Transverse colon (tissue), 4 donors: Measurements from ENCODE around the gene MAPK14. TPM values are rescaled to one million over a fixed set of nuclear protein-coding genes. Genes with fewer than 3 reads are reported as not detected.
A peak's percentile ranks its signal among the peaks of the same experiment; 100 is the strongest.

Source experiments
- DNase-seq: peaks from one replicate; pipeline ENCODE4 v3.0.0-alpha.2; 2019
- H3K27ac ChIP-seq, 4 donors: fragments of 200-600 bp; sonication (generic); 2 replicates each; pipeline ENCODE4 v1.5.1; 2016 to 2018; ENCODE audit warnings: inconsistent platforms in 4 of 4
- H3K27me3 ChIP-seq: fragments of 200-600 bp; sonication (generic); 2 replicates; pipeline ENCODE4 v1.5.1; 2017; ENCODE audit warnings: inconsistent platforms
- H3K36me3 ChIP-seq, 4 donors: fragments of 200-600 bp; sonication (generic); 2 replicates each; pipeline ENCODE4 v1.5.1; 2017 to 2019; ENCODE audit warnings: inconsistent platforms in 4 of 4
- H3K4me1 ChIP-seq, 4 donors: fragments of 200-600 bp; sonication (generic); 2 replicates each; pipeline ENCODE4 v1.5.1; 2017 to 2020; ENCODE audit warnings: inconsistent platforms in 4 of 4
- H3K4me3 ChIP-seq, 4 donors: fragments of 200-600 bp; sonication (generic); 1 replicate in 1 of 4; 2 replicates in 3 of 4; pipeline versions ENCODE4 v1.5.1 to v1.6.1; 2017 to 2019; ENCODE audit warnings: inconsistent platforms in 4 of 4
- H3K9me3 ChIP-seq, 2 donors: fragments of 200-600 bp; sonication (generic); 2 replicates each; pipeline ENCODE4 v1.5.1; 2017 to 2019; ENCODE audit warnings: inconsistent platforms in 2 of 2
- EP300 ChIP-seq: sonication (generic); formaldehyde crosslinking; IDR thresholded peaks from one replicate; pipeline ENCODE4 v1.6.1; 2017; ENCODE audit warnings: antibody characterized with exemption, low read depth
- POLR2A ChIP-seq: fragments of 450-650 bp; IDR thresholded peaks from one replicate; pipeline ENCODE4 v1.6.1; 2016; ENCODE audit warnings: antibody characterized with exemption, mild to moderate bottlenecking, moderate library complexity
- POLR2AphosphoS5 ChIP-seq, 3 donors: sonication (generic); formaldehyde crosslinking; IDR thresholded peaks; one replicate each; pipeline ENCODE4 v1.6.1; 2016; ENCODE audit warnings: antibody characterized with exemption in 3 of 3
- WGBS, 2 donors: methylation state at CpG; one replicate each; pipeline ENCODE4 v1.1.5; 2018; ENCODE audit warnings: low coverage in 1 of 2; 5-methylcytosine and 5-hydroxymethylcytosine counted together
- in situ Hi-C, 4 donors: fragments of 200-750 bp; cut with MboI; loops; one replicate each; pipeline versions ENCODE4 v1.15.0 to v1.15.1; 2017; ENCODE audit warnings: low sequenced_read_pairs in 3 of 4, low pct_ligation_motif_present in 1 of 4, low pct_unique_long_range_greater_than_20kb in 1 of 4
- intact Hi-C: fragments of 100-400 bp; cut with DNase I; formaldehyde crosslinking; loops from one replicate; pipeline ENCODE4 v1.15.1; 2023; ENCODE audit warnings: low total_unique reads
- total RNA-seq, 4 donors: library from RNA; depleted of rRNA; stranded (reverse); fragments of >200 nt; gene quantifications; one replicate each; pipeline ENCODE4 v1.1.0, GENCODE V29; 2016
- TF ChIP-seq, protein P1 (sequence below), 5 experiments: fragments of 200-600 bp in 3 of 5; fragments of 450-650 bp in 2 of 5; sonication (generic) in 3 of 5; IDR thresholded peaks; 1 replicate in 2 of 5; 2 replicates in 3 of 5; pipeline ENCODE4 v1.5.1; 2016 to 2017; ENCODE audit warnings: antibody characterized with exemption in 5 of 5, inconsistent platforms in 3 of 5, mild to moderate bottlenecking in 2 of 5, moderate library complexity in 1 of 5

MAPK14 gene
- total RNA-seq, 4 donors from 2014 or later: 82.2 to 132 (median 112) TPM

GRCh38 chr6:36061236-36061635 lies 33.6 kb downstream of the MAPK14 start:
- Histone ChIP-seq H3K27me3 (no peaks in the 10 kb centered on the region), H3K36me3 (peaks cover 0 to 12% (median 0%) of the 10 kb centered on the region in 4 donors), H3K9me3 (no peaks in the 10 kb centered on the region), H3K4me3 (no peak overlapping the region), H3K4me1 (peaks cover 18 to 34% (median 22%) of the 10 kb centered on the region in 4 donors), H3K27ac (no peak overlapping the region)
- in situ Hi-C loops: no loop called here
- DNase-seq: no peak
- TF ChIP-seq, protein P1, sequence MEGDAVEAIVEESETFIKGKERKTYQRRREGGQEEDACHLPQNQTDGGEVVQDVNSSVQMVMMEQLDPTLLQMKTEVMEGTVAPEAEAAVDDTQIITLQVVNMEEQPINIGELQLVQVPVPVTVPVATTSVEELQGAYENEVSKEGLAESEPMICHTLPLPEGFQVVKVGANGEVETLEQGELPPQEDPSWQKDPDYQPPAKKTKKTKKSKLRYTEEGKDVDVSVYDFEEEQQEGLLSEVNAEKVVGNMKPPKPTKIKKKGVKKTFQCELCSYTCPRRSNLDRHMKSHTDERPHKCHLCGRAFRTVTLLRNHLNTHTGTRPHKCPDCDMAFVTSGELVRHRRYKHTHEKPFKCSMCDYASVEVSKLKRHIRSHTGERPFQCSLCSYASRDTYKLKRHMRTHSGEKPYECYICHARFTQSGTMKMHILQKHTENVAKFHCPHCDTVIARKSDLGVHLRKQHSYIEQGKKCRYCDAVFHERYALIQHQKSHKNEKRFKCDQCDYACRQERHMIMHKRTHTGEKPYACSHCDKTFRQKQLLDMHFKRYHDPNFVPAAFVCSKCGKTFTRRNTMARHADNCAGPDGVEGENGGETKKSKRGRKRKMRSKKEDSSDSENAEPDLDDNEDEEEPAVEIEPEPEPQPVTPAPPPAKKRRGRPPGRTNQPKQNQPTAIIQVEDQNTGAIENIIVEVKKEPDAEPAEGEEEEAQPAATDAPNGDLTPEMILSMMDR (IDR thresholded peaks at IDR 0.05): no peak
- TF ChIP-seq POLR2AphosphoS5 (IDR thresholded peaks at IDR 0.05) (no peak), EP300 (no peak), POLR2A (no peak)
- intact Hi-C loops: no loop called here
- 49 to 50% methylated on average over 2 of the region's 2 CpGs for WGBS, 2 donors

- 92 to 100% methylated on average over 1 to 2 of the region's 2 CpGs for WGBS, 2 donors
- no peak for DNase-seq
- Histone ChIP-seq H3K36me3 (peaks cover 0 to 12% (median 0%) of the 10 kb centered on the region in 4 donors), H3K4me1 (peaks cover 24 to 40% (median 28%) of the 10 kb centered on the region in 4 donors), H3K4me3 (no peak overlapping the region), H3K27me3 (no peaks in the 10 kb centered on the region), H3K27ac (no peak overlapping the region), H3K9me3 (no peaks in the 10 kb centered on the region)
- intact Hi-C loops: no loop called here
- in situ Hi-C loops: no loop called here
- TF ChIP-seq EP300: no peak
- TF ChIP-seq POLR2A: no peak
- TF ChIP-seq, protein P1 (IDR thresholded peaks at IDR 0.05): no peak
- TF ChIP-seq POLR2AphosphoS5 (IDR thresholded peaks at IDR 0.05): no peak
Measured at GRCh38 chr6:36062247-36062646, 34.6 kb downstream of the MAPK14 start.

GRCh38 chr6:36063318-36064060 lies 35.9 kb downstream of the MAPK14 start:
- TF ChIP-seq, protein P1 (IDR thresholded peaks at IDR 0.05): no peak
- TF ChIP-seq POLR2A: no peak
- no peak for TF ChIP-seq EP300
- TF ChIP-seq POLR2AphosphoS5 (IDR thresholded peaks at IDR 0.05): no peak
- Histone ChIP-seq H3K4me1 (peaks cover 31 to 51% (median 37%) of the 10 kb centered on the region in 4 donors), H3K4me3 (no peak overlapping the region), H3K27ac (no peak overlapping the region), H3K36me3 (peaks cover 0 to 12% (median 0%) of the 10 kb centered on the region in 4 donors), H3K9me3 (no peaks in the 10 kb centered on the region), H3K27me3 (no peaks in the 10 kb centered on the region)
- intact Hi-C loops (no loop called here), in situ Hi-C loops (no loop called here)
- WGBS, 2 donors: 94 to 97% methylated on average over 4 of the region's 4 CpGs
- no peak for DNase-seq

DNA sequence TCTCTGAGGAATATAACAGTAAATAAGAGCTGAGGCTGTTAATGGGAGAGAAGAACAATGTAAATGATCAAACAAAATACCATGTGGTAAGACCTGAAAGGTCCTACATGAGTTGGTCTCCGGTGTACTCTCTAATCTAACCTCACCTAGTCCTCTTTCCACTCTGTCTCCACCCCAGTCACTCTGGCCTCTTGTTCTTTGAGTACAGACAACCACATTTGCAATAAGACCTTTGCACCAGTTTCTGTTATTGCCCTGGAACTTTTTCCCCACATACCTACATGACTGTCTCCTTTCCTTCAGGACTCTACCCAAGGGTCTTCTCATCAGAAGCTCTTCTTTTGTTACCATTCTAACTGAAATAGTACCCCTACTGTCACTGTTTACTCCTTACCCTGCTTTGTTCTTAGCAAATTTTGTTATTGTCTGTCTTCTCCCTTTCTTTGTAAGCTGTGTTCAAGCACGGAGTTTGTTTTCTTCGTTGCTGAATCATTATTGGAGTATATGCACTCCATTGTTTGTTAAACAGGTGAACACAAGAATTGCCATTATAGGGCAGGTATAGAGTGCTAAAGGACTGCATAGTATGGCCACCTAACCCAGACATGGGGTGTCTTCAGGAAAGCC lies 37.3 kb downstream of the MAPK14 start:
- intact Hi-C loops (no loop called here), in situ Hi-C loops (no loop called here)
- TF ChIP-seq POLR2AphosphoS5 (IDR thresholded peaks at IDR 0.05) (peak in 1 of 3 donors; percentile 33), POLR2A (no peak)
- WGBS, 2 donors: 46 to 54% methylated on average over 2 to 3 of the region's 3 CpGs
- peaks cover 31 to 63% (median 43%) of the 10 kb centered on the region in 4 donors for H3K4me1 ChIP-seq
- no peaks in the 10 kb centered on the region for H3K27me3 ChIP-seq
- H3K4me3 ChIP-seq: no peak overlapping the region
- no peaks in the 10 kb centered on the region for H3K9me3 ChIP-seq
- H3K27ac ChIP-seq: peak overlapping the region; percentile 52 to 65 (median 63)
- peak; percentile 39 for DNase-seq
- peaks cover 0 to 3% (median 0%) of the 10 kb centered on the region in 4 donors for H3K36me3 ChIP-seq
